Esophagus squamous epithelium (tissue), 4 donors: Measurements from ENCODE around the gene STAT4.

Experiments used
- CTCF ChIP-seq, 6 experiments: fragments of 450-650 bp in 4 of 6; fragments of 200-600 bp in 2 of 6; sonication (generic) in 2 of 6; IDR thresholded peaks; one replicate each; pipeline ENCODE4 v1.5.1; 2016 to 2019; ENCODE audit warnings: antibody characterized with exemption in 6 of 6, mild to moderate bottlenecking in 4 of 6, moderate library complexity in 4 of 6
- POLR2A ChIP-seq, 4 donors: fragments of 450-650 bp; IDR thresholded peaks; one replicate each; pipeline ENCODE4 v1.6.1; 2017; ENCODE audit warnings: antibody characterized with exemption in 4 of 4, mild to moderate bottlenecking in 4 of 4, moderate library complexity in 3 of 4

- TF ChIP-seq CTCF (IDR thresholded peaks at IDR 0.05) = no peak
- no peak for TF ChIP-seq POLR2A (IDR thresholded peaks at IDR 0.05)
These were observed 143.6 kb downstream of the STAT4 start for GRCh38 chr2:191006997-191007783.
